ENCODE measurements around the gene GNG12. TPM values are rescaled to one million over a fixed set of nuclear protein-coding genes. Genes with fewer than 3 reads are reported as not detected.

The GNG12 gene
- polyA plus RNA-seq, 1 donor (not counting 4 experiments of a cell fraction or from before 2014, with no cell fraction given), result 208 TPM

- Histone ChIP-seq H3K36me3 (ENCODE audit: control insufficient read depth in 2 of 2, extremely low read depth in 1 of 2, insufficient read depth in 2 of 2, low read length in 2 of 2) (peaks cover 4 to 10% of the 10 kb centered on the region in 2 experiments), H3K9ac (ENCODE audit: control insufficient read depth, extremely low read depth, insufficient read depth, low read length) (no peak overlapping the region), H3K79me2 (ENCODE audit: control insufficient read depth, insufficient read depth, low read length) (peaks cover 68% of the 10 kb centered on the region), H3K9me3 (ENCODE audit: control insufficient read depth, low read depth, low read length) (no peaks in the 10 kb centered on the region), H2AFZ (ENCODE audit: control insufficient read depth, low read length) (no peak overlapping the region), H3K27me3 (ENCODE audit: control insufficient read depth, extremely low read depth, insufficient read depth, low read length) (no peaks in the 10 kb centered on the region), H4K20me1 (ENCODE audit: control insufficient read depth, extremely low read depth, insufficient read depth, low read length) (no peaks in the 10 kb centered on the region), H3K4me2 (ENCODE audit: control insufficient read depth, extremely low read depth, insufficient read depth, low read depth, low read length) (no peak overlapping the region), H3K9me1 (ENCODE audit: control insufficient read depth, extremely low read depth, insufficient read depth, low read length) (peaks cover 5% of the 10 kb centered on the region), H3K4me1 (ENCODE audit: control insufficient read depth, extremely low read depth, insufficient read depth, low read length) (peaks cover 40% of the 10 kb centered on the region), H3K27ac (ENCODE audit: control insufficient read depth, insufficient read depth, low read length) (no peak overlapping the region), H3K4me3 (ENCODE audit: control insufficient read depth in 2 of 3, extremely low read depth in 1 of 3, insufficient read depth in 2 of 3, low read depth in 1 of 3, low read length in 3 of 3) (no peak overlapping the region)
- no peak for TF ChIP-seq CTCF (optimal IDR thresholded peaks at IDR 0.05 in 1 of 3, IDR thresholded peaks at IDR 0.05 in 1 of 3, conservative IDR thresholded peaks at IDR 0.05 in 1 of 3; ENCODE audit: extremely low read depth in 1 of 3, insufficient read depth in 2 of 3, low read length in 3 of 3)
- no peak for TF ChIP-seq EZH2 (IDR thresholded peaks at IDR 0.05; ENCODE audit: low read length)
- no peak for DNase-seq (ENCODE audit: low read depth, low spot score)
- dilution Hi-C loops (cut with MboI; ENCODE audit: extremely low pct_ligation_motif_present, low sequenced_read_pairs), result no loop called here
- FAIRE-seq, result no peak
These were observed 68.6 kb downstream of the GNG12 start for GRCh38 chr1:67764633-67765032.

- Histone ChIP-seq H3K4me1 (ENCODE audit: control insufficient read depth, extremely low read depth, insufficient read depth, low read length) (peaks cover 35% of the 10 kb centered on the region), H3K4me2 (ENCODE audit: control insufficient read depth, extremely low read depth, insufficient read depth, low read depth, low read length) (no peak overlapping the region), H3K9me3 (ENCODE audit: control insufficient read depth, low read depth, low read length) (no peaks in the 10 kb centered on the region), H3K27me3 (ENCODE audit: control insufficient read depth, extremely low read depth, insufficient read depth, low read length) (no peaks in the 10 kb centered on the region), H3K27ac (ENCODE audit: control insufficient read depth, insufficient read depth, low read length) (no peak overlapping the region), H3K9me1 (ENCODE audit: control insufficient read depth, extremely low read depth, insufficient read depth, low read length) (peaks cover 2% of the 10 kb centered on the region), H2AFZ (ENCODE audit: control insufficient read depth, low read length) (no peak overlapping the region), H4K20me1 (ENCODE audit: control insufficient read depth, extremely low read depth, insufficient read depth, low read length) (no peaks in the 10 kb centered on the region), H3K4me3 (ENCODE audit: control insufficient read depth in 2 of 3, extremely low read depth in 1 of 3, insufficient read depth in 2 of 3, low read depth in 1 of 3, low read length in 3 of 3) (no peak overlapping the region), H3K36me3 (ENCODE audit: control insufficient read depth in 2 of 2, extremely low read depth in 1 of 2, insufficient read depth in 2 of 2, low read length in 2 of 2) (peaks cover 4 to 14% of the 10 kb centered on the region in 2 experiments), H3K9ac (ENCODE audit: control insufficient read depth, extremely low read depth, insufficient read depth, low read length) (no peak overlapping the region), H3K79me2 (ENCODE audit: control insufficient read depth, insufficient read depth, low read length) (peaks cover 72% of the 10 kb centered on the region)
- TF ChIP-seq CTCF (optimal IDR thresholded peaks at IDR 0.05 in 1 of 3, IDR thresholded peaks at IDR 0.05 in 1 of 3, conservative IDR thresholded peaks at IDR 0.05 in 1 of 3; ENCODE audit: extremely low read depth in 1 of 3, insufficient read depth in 2 of 3, low read length in 3 of 3) (no peak), EZH2 (IDR thresholded peaks at IDR 0.05; ENCODE audit: low read length) (no peak)
- DNase-seq (ENCODE audit: low read depth, low spot score), result no peak
- no peak for FAIRE-seq
- dilution Hi-C loops (cut with MboI; ENCODE audit: extremely low pct_ligation_motif_present, low sequenced_read_pairs), result no loop called here
These were observed 71.5 kb downstream of the GNG12 start for GRCh38 chr1:67761730-67762129.

Measured in keratinocyte (primary cell).